Body of pancreas (tissue), 4 donors: ENCODE results near the gene BAZ2B.

Experiments
- CTCF ChIP-seq, 7 experiments: fragments of 450-650 bp in 4 of 7; fragments of 200-600 bp in 3 of 7; sonication (generic) in 3 of 7; IDR thresholded peaks; one replicate each; pipeline ENCODE4 v1.5.1; 2016 to 2019; ENCODE audit warnings: antibody characterized with exemption in 7 of 7
- POLR2A ChIP-seq, 3 donors: fragments of 450-650 bp; IDR thresholded peaks; one replicate each; pipeline ENCODE4 v1.6.1; 2016; ENCODE audit warnings: antibody characterized with exemption in 3 of 3, mild to moderate bottlenecking in 2 of 3

- TF ChIP-seq CTCF (IDR thresholded peaks at IDR 0.05) (no peak), POLR2A (IDR thresholded peaks at IDR 0.05) (no peak)
Measured at GRCh38 chr2:159561242-159561641, 55.1 kb downstream of the BAZ2B start.
